HG03558 (cell line): ENCODE measurements around the gene TPK1.

ENCODE experiments used
- ATAC-seq: cut with Tn5 transposase; IDR thresholded peaks from one replicate; pipeline ENCODE4 v1.9.1; 2021; ENCODE audit warnings: moderate number of reproducible peaks; ENCODE audit not compliant: unreplicated experiment; ENCODE audit errors: extremely low read depth

The TPK1 gene

DNA sequence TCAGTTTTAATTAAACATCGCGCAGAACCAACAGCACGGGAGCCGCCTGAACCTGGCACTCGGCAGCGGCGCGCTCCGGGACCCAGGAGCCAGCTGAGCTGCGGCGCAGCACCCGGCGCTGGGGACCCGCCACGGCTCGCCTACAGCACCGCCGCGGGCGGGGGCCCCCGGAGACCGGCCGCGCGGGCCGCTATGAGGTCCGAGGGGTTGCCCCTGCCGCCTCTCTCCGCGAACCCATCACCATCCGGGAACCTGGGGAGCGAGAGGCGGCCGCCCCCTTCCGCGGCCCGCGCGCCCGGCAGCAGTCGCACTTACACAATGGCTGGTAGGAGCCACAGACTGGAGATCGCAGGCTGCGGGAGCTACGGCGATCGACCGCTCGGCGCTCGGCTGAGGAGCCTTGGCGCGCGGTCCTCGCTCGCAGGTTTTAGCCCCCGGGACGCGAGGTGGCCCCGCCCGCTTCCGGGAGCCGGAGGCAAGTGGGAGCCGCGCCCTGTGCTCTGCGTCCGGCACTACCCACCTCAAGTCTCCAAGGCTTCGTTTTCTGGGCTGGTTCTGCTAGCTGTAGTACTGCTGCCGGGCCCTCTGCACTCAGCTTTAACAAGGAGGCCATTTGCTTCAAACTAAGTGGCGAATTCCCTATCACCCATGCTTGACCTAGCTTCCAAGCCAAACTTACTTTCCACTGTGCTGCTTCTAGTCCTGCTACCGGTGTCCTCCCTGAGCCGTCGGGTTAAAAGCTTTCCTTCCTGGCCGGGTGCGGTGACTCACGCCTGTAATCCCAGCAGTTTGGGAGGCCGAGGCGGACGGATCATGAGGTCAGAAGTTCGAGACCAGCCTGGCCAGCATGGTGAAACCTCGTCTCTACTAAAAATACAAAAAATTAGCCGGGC, at the start of gene TPK1:
TSS of gene TPK1 (minus strand) at position 402 of the 893 bp plus-strand sequence. CDS start 451 bp downstream, outside the sequence.
- peak; percentile 79 for ATAC-seq

DNA sequence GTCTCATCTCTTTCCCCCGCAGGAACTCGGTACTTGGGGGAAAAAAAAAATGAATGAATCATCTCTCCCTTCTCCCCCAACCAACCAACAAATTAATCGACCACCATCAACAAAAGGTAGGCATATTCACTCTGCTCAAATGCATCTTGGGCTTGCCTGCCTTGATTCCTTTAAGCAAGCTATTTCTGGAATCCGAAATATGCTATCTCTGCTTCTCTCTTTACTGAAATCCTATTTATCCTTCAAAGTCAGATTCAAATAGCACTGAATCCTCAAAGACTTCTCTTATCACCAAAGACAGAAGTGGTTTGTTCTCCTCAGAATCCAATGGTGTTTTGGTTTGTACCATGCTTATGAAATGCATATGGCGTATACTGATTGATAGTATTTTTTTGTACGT, 49.6 kb upstream of the TPK1 start:
- no peak for ATAC-seq

DNA sequence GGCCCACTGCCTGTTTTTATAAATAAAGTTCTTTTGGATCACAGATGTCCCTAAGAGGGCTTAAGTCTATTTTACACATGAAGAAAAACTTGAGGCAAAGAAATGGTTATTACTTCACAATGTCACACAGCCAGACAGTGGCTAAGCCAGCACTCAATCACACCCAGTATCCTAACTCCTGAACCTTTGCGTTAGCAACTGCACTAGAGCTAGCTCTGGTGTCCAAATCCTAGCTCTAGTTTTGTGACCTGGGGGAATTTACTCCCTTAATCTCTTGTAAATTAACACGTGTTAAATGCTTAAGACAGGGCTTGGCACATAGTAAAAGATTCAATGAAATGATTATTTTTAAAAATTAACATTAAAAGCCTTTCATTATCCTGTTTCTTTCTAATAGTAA, 49.0 kb upstream of the TPK1 start:
- no peak for ATAC-seq

DNA sequence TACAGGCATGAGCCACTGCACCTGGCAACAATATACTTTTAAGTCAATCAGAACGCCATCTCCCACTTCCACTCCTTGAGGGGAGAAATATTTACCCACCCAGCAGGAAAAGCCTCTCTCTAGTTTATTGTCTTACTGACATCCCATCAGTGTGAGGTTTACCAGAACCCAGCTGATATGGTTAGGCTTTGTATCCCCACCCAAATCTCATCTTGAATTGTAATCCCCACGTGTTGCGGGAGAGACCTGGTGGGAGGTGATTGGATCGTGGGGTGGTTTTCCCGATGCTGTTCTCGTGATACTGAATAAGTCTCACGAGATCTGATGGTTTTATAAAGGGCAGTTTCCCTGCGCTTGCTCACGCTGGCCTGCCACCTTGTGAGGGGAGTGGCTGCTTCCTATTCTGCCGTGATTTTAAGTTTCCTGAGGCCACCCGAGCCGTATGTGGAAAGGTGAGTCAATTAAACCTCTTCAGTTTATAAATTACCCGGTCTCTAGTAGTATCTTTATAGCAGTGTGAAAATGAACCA, 37.5 kb upstream of the TPK1 start:
- ATAC-seq: no peak

DNA sequence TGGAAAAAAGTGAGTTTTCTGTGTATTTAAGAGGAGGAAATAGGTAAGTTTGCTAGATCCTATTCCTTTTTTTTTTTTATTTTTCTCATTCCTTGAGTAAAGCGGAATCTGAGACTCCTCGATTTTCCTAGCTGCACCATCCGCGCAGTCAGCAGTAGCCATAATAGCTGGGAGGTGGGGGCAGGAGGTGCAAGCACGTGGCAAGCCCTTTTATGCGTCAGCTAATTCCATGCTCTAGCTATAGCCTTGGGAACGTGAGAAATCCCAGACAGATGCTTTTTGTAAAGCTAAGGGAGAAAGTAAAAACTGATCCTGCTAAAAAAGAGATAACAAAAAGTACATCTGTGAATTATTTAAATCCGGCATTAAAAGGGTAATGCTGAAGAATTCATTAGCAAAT, 33.2 kb upstream of the TPK1 start:
- no peak for ATAC-seq

DNA sequence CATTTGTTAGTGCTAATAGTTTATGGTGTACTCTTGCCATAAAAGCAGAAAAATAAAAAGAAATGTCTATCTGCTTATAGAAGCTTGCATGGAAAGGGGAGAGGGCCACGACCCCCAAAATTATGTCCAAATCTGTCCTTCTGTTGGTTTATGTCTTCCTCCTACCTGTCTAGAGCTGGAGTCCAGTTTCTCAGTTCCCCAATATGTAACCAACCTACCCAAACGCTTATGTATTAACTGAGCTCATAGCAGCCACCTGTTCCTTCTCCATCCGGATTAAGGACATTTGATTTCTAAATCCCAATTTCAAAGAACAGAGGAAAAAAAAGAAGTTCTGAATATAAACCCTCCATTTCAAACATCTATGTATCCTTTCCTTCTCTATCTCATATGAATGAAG, 30.3 kb upstream of the TPK1 start:
- no peak for ATAC-seq

DNA sequence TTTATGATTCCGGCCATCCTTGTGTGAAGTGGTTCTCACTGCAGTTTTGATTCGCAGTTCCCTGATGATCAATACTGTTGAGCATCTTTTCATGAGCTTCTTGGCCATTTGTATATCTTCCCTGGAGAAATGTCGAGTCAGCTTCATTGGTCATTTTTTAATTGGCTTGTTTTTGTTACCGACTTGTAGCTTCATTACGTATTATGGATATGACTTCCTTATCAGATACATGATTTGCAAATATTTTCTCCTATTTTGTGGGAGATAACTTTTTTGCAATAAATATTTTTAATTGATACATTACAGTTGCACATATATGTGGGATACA, 27.4 kb upstream of the TPK1 start:
- no peak for ATAC-seq

DNA sequence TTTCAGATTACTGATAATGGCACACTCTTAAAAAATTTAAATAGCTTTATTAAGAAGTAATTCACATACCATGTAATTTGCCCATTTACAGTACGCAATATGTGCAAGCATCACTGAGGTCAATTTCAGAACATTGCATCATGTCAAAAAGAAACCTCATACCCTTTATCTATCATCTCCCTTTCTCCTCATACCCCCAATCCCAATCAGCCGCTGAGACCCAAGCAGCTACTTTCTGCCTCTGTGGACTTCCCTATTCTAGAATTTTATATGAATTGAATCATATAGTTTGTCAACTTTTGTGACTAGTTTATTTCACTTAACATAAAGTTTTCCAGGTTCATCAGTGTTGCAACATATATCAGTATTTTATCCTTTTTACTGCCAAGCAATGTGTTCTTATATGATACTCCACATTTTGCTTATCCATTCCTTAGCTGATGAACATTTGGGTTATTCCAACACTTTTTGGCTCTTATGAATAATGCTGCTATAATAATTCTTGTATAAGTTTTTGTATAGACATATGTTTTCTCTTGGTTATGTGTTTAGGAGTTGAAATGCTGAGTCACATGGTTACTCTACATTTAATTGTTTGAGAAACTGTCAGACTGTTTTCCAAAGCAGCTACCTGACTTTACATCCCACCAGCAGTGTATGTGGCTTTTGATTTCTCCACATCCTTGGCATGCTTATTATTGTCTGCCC, 26.9 kb upstream of the TPK1 start:
- no peak for ATAC-seq

DNA sequence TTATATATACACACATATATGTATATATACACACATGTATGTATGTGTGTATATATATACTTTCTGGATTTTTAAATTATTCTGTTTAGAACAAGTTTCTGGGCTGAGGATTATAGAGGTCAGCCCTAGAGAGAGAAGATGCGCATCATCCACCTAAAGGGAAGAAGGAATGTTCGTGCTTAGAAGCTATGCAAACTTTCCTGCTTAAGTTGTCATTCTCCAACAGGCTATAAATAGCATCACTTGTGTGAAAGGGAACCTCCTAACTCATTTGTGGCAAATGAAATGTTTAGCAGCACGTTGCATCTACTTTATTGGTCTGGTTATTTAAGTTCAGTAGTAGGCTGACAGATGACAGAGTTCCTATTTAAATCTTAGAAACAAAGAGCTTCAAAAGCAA, 23.9 kb upstream of the TPK1 start:
- ATAC-seq: no peak

DNA sequence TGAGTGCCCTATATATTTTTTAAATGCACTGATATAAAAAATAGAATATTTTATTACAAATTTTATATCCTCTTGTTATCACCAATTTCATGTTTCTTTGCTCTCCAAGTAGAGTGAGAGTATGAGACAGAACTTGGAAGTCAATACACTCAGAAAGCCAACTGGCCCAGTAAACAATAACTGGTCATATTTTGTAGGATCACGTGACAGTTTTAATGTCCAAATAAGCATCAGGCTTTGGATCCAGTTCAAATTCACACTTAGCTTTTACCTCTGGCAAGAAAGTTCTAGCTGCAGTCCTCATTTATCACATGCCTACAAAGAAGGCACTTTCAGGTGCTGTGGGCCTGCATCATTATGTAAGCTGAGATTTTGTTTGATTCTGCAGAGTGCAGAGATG, 21.6 kb upstream of the TPK1 start:
- no peak for ATAC-seq

DNA sequence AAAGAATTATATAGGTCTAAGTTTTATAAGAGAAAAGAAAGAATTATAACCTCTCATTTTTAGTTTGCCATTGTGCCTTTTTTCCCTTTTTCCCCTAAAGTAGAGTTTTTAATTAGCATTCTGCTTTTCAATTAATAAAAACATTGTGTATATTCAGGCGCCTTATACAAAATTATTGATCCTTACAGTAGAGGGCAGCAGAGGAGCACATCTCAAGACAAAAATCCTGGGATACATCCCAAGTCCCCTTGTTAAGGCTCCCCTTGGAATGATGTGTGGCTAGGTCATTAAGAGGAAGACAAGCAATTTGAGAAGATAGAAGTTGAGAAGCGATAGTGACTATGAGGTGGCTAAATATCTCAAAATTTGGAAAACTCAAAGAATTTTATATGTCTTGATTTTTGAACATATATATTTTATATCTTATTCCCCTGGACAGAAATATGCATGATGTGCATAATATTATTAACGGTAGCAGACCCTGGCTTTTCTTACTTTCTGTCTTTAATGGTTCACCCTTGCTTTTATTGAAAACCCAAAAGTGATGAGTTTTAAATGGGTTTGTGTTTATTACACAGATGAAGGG, 19.1 kb upstream of the TPK1 start:
- ATAC-seq: no peak

DNA sequence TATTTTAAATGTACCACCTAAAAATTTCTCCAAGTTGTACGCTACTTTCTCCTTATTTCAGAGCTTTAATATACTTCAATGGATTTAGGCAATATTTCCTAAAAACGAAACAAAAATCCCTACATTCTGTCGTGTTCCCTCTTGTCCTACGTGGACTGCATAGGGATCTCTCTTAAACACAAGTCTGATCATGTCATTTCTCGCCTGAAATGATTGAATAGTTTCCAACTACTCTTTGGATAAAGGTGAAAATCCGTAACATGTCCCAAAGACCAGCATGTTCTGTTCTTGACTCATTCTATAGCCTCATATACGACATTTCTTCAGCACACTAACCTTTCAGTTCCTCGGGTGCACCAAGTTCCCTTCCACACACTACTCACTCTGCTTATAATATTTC, 17.7 kb upstream of the TPK1 start:
- no peak for ATAC-seq

DNA sequence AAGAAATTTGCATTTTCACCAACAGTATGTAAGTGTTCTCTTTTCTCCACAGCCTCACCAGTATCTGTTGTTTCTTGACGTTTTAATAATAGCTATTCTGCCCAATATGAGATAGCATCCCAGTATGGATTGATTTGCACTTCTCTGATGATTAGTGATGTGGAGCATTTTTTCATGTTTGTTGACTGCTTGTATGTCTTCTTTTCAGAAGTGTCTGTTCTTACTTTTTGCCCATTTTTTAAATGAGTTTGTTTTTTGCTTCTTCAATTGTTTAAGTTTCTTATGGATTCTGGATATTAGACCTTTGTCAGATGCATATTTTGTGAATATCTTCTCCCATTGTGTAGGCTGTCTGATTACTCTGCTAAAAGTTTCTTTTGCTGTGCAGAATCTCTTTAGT, 12.2 kb upstream of the TPK1 start:
- ATAC-seq: no peak

DNA sequence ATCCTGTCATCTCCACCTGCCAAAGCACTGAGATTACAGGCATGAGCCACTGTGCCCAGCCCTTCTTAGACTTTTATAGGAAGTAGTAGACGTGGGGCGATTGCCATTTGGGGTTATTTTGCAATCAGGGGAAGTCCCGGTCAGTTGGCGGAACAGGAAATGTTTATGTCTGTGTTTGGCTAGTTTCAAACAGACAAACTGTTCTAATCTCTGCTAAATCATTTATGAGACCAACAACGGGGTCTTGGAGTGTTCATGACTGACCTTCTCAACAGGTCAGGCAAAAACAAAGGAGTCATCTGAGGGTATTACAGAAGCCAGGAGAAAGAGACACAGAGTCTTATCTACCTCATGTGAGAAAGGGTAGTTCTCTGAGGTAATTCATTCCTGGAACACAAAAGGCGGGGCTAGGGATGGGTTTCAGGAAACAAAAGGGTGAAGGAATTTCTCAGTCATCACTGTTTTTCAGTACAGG, 6.6 kb upstream of the TPK1 start:
- peak; percentile 84 for ATAC-seq

DNA sequence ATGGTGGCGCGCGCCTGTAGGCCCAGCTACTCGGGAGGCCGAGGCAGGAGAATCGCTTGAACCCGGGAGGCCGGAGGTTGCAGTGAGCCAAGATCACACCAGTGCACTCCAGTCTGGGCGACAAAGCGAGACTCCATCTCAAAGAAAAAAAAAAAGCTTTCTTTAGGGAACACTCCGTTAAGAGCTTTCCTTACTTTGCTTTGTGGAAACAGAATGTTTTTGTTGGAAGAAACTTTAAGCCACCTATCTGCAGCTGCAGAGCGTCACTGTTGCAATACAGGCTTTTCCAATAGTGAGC, 641 bp upstream of the TPK1 start:
- ATAC-seq: no peak

DNA sequence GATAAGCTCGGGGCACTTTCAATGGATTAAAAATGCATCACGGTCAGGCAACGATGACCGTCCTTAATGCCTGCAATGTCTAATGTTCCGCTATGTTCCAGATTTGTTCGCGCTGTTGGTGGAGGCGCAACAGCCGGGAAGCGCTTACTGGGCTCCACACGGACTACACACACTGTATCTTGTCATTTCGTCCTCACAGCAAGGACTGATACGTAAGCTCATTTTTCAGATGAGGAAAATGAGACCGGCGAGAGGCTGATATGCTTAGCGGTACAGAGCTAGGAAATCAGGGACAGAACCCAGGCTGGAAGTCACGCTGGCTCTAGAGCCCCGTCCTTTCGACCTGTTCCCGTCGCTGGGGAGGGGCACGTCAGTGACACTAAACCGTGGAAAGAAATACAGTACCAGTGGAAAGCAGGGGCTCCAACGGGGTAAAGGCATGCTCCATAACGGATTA, 670 bp downstream of the TPK1 start:
- peak; percentile 16 for ATAC-seq

DNA sequence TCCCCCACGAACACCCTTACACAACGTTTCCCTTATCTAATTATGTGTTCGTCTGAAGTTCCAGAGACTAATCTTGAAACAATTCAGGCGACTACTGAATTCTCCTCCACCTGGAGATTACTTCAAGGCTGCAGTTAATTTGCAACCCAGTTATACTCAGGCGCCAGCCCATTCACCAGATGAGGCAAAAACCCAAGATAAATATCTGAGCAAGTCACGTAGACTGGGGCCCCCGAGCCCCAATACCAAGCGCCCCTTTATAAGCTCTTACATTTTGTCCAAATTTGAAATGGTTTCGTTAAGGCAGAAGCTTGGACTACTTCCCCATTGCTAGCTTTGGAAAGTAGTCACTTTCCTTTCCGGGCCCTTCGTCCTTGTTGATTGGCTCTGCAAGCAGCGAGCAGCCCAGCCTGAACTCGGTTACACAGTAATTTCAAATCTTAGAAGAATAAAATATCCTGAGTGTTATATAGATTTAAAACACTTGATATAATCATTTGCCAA, 1.2 kb downstream of the TPK1 start:
- ATAC-seq: no peak

DNA sequence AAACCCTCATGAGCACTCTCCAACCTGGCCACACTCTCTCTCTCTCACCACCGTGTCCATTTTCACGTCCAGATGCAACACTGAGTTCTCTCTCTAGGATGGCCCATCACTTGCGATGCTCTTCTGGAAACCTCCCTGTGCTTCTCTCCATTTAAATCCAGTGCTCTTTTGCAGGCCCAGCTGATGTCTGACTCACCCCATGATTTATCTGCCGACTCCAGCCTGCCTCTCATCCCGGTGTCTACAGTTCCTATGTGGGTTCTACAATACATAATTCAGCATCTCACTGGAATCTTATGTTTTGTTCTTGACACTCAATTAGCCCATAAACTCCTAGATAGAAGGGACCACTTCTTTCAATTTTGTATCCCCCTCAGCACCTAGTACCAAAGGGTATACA, 5.0 kb downstream of the TPK1 start:
- ATAC-seq: no peak

DNA sequence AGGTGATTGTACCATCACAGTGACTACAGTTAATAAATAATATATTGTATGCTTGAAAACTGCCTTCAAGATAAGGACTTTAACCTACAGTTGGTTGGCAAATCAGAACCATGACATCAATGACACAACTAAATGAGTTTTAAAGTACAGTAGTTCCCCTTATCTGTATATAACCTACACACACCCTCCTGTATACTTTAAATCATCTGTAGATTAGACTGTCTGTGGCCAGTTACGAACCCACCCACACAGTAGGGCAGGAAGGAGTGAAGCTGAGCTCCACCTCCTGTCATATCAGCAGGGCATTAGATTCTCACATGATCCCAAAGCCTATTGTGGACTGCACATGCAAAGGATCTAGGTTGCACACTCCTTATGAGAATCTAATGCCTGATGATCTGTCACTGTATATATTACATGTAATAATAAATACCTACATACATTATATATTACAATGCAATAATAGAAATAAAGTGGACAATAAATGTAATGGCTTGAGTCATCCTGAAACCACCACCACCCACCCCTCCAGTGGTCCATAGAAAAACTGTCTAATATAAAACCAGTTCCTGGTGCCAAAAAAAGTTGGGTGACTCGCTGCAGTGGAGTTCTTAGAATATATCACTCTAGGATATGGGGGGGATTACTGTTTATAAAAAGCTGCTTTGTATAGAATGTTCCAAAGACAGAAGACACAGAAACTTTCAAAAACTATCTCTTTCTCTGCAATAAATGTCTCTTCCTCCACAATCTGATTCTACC, 5.6 kb downstream of the TPK1 start:
- ATAC-seq: no peak

DNA sequence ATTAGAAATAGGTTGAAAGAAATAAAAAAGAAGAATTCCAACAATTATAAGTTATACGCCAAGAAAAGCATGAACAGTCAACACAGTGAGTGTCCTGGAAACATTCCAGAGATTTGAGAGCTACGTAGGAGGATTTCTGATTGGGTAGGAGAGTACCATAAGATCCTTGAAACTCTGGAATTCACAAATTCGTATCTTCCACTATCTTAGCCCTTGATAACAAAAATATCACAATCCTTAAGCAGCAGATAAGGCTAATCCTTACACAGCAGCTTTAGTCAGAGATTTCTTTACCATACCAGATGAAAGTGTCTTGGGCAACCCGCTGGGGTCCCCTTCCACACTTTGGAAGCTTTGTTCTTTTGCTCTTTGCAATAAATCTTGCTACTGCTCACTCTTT, 8.2 kb downstream of the TPK1 start:
- no peak for ATAC-seq
